Body of pancreas (tissue), 4 donors: ENCODE measurements around the gene KANK3.

Source experiments
- CTCF ChIP-seq, 7 experiments: fragments of 450-650 bp in 4 of 7; fragments of 200-600 bp in 3 of 7; sonication (generic) in 3 of 7; IDR thresholded peaks; one replicate each; pipeline ENCODE4 v1.5.1; 2016 to 2019; ENCODE audit warnings: antibody characterized with exemption in 7 of 7
- POLR2A ChIP-seq, 3 donors: fragments of 450-650 bp; IDR thresholded peaks; one replicate each; pipeline ENCODE4 v1.6.1; 2016; ENCODE audit warnings: antibody characterized with exemption in 3 of 3, mild to moderate bottlenecking in 2 of 3

DNA sequence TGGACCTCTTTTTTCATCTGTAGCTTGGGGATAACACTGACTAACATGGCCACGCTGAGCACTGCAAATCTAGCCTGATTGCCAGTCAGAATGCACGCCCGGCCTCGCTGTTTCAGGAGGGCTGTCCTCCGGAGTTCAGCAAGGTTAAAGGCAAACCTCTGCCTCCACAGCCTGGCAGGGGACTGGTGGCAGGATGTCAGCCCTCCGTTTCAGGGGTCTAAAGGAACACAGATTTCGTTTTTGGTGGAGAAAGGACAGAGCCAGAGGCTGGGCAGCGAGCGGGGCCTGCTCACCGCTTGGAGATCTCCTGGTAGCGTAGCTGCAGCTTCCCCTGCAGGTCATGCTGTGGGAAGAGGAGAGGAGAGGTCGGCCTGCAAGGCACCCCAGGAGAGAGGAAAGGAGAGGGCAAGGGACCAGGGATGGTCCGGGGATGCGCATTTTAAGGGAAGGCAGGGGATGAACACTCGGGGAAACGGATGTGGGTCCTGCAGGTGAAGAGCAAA, 22.4 kb downstream of the KANK3 start:
- TF ChIP-seq CTCF (IDR thresholded peaks at IDR 0.05), result no peak
- no peak for TF ChIP-seq POLR2A (IDR thresholded peaks at IDR 0.05)
